Neural crest cell (in vitro differentiated cells): ENCODE data around the gene IKZF4. TPM values are rescaled to one million over a fixed set of nuclear protein-coding genes. Genes with fewer than 3 reads are reported as not detected.
A peak's percentile ranks its signal among the peaks of the same experiment; 100 is the strongest.
"Not testable (repeated sequence)": the region's sequence is repeated elsewhere in the genome, so short reads cannot be mapped to it uniquely, and the experiment has no call there.

Experiments
- DNase-seq: peaks from one replicate; pipeline ENCODE4 v3.0.0; 2021; ENCODE audit warnings: low read depth, mixed read lengths, low spot score
- H3K27ac Mint-ChIP-seq: one replicate; pipeline ENCODE4 v1.8.0; 2021; ENCODE audit warnings: mild to moderate bottlenecking, mixed read lengths; ENCODE audit not compliant: unreplicated experiment
- H3K27me3 Mint-ChIP-seq: 2 replicates; pipeline ENCODE4 v1.8.0; 2021; ENCODE audit warnings: low read depth, mild to moderate bottlenecking, mixed read lengths
- H3K36me3 Mint-ChIP-seq: 2 replicates; pipeline ENCODE4 v1.8.0; 2021; ENCODE audit warnings: low read depth, mild to moderate bottlenecking, mixed read lengths
- H3K4me1 Mint-ChIP-seq: 2 replicates; pipeline ENCODE4 v1.8.0; 2021; ENCODE audit warnings: mixed read lengths
- H3K4me3 Mint-ChIP-seq: one replicate; pipeline ENCODE4 v1.8.0; 2021; ENCODE audit warnings: mild to moderate bottlenecking, mixed read lengths
- H3K9me3 Mint-ChIP-seq: 2 replicates; pipeline ENCODE4 v1.8.0; 2021; ENCODE audit warnings: mixed read lengths
- total RNA-seq: library from RNA; stranded (reverse); gene quantifications from 2 replicates; pipeline ENCODE4 v1.2.1, GENCODE V29; 2021
- TF ChIP-seq, protein P1 (sequence below): fragments of 200-600 bp; sonication (generic); conservative IDR thresholded peaks from 2 replicates; pipeline ENCODE4 v1.5.0; 2021; ENCODE audit warnings: antibody characterized with exemption, mild to moderate bottlenecking

IKZF4 gene
- total RNA-seq, 1 donor from 2014 or later, result 42.3 TPM

DNA sequence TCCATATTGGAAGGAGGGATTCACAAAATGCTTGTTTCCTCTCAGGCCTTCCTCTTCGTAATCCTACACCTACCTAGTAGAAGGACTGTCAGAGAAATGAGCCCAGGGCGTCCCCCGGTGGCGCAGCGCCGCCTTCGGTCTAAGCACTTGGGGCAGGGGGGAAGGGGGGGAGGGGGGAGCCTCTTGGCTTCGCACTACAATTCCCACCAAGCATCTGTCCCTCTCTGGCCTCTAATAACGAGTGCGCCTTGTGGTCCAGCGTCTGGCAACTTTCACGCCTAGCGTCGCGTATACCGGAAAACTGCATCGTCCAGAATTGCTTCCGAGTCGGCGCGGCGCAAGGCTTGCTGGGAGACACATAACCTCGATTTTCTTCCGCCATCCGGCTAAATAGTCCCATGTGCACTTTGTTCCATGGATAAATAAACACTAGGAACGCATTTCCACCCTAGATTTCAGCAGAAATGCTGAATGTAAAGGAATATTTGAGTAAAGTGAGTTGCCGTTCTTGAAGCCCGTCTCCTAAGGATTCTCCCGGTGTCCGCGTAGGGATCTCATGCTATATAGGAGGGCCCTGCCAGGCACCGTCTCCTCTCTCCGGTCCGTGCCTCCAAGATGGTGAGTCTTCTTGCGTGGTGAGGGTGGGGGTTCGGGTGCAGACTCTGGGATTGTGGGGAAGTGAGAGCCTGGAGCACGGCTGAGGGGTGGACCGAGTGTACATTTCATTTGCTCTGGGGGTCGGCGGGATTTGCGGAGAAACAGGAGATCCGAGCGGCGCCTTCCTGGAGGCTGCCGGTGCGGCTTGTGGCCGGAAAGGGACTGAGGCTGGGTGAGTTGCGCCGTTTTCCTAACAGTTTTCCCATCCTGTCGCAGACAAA is 20.9 kb downstream of the IKZF4 start, which contains the start of gene RPS26:
RPS26 (plus strand) TSS at position 367 of the 878 bp plus-strand sequence; CDS start at position 616, 249 bp downstream.
- TF ChIP-seq, protein P1, sequence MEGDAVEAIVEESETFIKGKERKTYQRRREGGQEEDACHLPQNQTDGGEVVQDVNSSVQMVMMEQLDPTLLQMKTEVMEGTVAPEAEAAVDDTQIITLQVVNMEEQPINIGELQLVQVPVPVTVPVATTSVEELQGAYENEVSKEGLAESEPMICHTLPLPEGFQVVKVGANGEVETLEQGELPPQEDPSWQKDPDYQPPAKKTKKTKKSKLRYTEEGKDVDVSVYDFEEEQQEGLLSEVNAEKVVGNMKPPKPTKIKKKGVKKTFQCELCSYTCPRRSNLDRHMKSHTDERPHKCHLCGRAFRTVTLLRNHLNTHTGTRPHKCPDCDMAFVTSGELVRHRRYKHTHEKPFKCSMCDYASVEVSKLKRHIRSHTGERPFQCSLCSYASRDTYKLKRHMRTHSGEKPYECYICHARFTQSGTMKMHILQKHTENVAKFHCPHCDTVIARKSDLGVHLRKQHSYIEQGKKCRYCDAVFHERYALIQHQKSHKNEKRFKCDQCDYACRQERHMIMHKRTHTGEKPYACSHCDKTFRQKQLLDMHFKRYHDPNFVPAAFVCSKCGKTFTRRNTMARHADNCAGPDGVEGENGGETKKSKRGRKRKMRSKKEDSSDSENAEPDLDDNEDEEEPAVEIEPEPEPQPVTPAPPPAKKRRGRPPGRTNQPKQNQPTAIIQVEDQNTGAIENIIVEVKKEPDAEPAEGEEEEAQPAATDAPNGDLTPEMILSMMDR, result peak; percentile 63
- Mint-ChIP-seq H3K27ac (peak within 1 kb of the TSS; percentile 99), H3K36me3 (peaks cover 12% of the 10 kb centered on the region), H3K9me3 (no peaks in the 10 kb centered on the region), H3K27me3 (no peaks in the 10 kb centered on the region), H3K4me3 (peak within 1 kb of the TSS; percentile 96), H3K4me1 (peaks cover 39% of the 10 kb centered on the region)
- DNase-seq, result peak; percentile 85

DNA sequence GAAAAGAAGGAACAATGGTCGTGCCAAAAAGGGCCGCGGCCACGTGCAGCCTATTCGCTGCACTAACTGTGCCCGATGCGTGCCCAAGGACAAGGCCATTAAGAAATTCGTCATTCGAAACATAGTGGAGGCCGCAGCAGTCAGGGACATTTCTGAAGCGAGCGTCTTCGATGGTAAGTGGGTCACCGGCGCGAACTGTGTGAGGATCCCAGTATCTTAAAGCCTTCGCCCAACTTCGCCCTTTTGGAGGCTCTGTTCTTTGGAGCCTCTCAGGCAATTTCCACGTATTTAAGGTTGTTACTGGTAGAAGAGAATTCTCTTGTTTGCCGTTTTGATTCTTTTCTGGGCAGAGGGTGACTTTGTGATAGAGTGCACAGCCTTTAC is 21.6 kb downstream of the IKZF4 start:
- H3K4me1 Mint-ChIP-seq, result peaks cover 42% of the 10 kb centered on the region
- H3K27me3 Mint-ChIP-seq, result not testable (repeated sequence)

DNA sequence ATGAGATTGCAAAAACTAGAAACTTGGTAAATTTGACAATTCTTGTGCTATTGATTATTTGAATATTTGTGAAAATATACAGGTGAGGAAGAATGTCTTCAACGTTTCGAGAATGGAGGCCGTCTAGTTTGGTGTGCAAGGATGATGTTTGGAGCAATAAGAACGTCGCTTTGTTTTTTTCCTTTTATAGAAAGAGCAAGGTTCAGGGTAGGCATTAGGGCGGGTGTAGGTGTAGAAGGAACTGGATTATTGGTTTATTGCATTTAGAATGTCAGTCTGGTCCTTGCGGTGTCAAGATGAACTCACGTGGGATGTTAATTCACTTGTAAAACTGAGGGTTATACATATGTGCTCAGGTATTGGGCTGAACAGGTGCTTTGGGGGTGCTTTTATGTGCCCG is 22.0 kb downstream of the IKZF4 start:
- H3K27ac Mint-ChIP-seq, result peak overlapping the region; percentile 99
- peak overlapping the region; percentile 96 for H3K4me3 Mint-ChIP-seq
- H3K27me3 Mint-ChIP-seq, result no peaks in the 10 kb centered on the region
- peaks cover 12% of the 10 kb centered on the region for H3K36me3 Mint-ChIP-seq
- no peaks in the 10 kb centered on the region for H3K9me3 Mint-ChIP-seq
- H3K4me1 Mint-ChIP-seq, result peaks cover 38% of the 10 kb centered on the region
- TF ChIP-seq, protein P1, result no peak
- DNase-seq, result no peak

More for the DNA sequence above, 21.6 kb downstream of the IKZF4 start:
- H3K4me3 Mint-ChIP-seq, result peak overlapping the region; percentile 96
- not testable (repeated sequence) for H3K9me3 Mint-ChIP-seq, DNase-seq
- H3K27ac Mint-ChIP-seq, result peak overlapping the region; percentile 99
- H3K36me3 Mint-ChIP-seq, result peaks cover 12% of the 10 kb centered on the region

DNA sequence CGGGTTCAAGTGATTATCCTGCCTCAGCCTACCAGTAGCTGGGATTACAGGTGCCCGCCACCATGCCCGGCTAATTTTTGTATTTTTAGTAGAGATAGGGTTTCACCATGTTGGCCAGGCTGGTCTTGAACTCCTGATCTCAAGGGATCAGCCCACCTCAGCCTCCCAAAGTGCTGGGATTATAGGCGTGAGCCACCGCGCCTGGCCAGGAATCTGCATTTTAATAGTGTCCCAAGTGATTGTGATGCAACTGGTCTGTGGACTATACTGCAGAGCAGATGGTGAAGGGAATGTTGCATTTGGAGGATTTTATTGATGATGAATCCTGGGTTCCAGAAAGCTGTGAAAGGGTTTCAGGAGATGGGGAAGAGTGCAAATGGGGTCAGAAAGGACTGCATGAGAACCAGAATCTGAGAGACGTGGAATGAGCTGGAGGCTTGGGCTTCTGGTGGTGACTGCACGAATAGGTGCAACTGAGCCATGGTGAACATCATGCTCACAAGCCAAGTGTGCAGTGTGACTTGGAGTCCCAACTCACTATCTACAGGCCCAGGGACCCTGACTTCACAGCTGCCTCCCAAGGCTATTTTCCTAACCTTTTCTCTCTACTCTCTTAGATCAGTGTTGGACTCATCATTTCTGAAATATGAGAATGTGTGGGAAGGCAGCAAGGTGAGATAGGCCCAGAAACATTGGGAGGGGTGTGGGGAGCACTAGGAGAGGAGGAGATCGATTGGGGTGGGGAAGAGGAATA is 25.4 kb downstream of the IKZF4 start:
- peak overlapping the region; percentile 86 for H3K27ac Mint-ChIP-seq
- DNase-seq, result no peak
- no peaks in the 10 kb centered on the region for H3K9me3 Mint-ChIP-seq
- H3K4me3 Mint-ChIP-seq, result peak overlapping the region; percentile 36
- H3K4me1 Mint-ChIP-seq, result peaks cover 23% of the 10 kb centered on the region
- H3K27me3 Mint-ChIP-seq, result no peaks in the 10 kb centered on the region
- TF ChIP-seq, protein P1, result no peak
- peaks cover 12% of the 10 kb centered on the region for H3K36me3 Mint-ChIP-seq

DNA sequence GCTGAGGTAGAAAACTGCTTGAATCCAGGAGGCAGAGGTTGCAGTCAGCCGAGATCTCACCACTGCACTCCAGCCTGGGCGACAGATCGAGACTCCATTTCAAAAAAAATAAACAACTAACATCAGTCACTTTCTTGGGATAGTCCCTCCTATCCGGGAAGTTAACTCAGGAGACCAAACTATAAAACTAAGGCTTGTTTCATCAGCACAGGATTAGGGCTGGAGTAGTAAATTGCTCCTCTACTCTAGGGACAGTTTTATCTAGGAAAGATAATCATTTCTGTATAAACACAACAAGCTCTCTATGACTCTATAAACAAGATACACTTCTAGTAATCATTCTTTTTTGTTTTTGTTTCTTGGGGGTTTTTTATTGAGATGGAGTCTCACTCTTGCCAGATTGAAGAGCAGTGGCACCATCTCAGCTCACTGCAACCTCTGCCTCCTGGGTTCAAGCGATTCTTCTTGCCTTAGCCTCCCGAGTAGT is 32.6 kb downstream of the IKZF4 start:
- no peaks in the 10 kb centered on the region for H3K36me3 Mint-ChIP-seq
- H3K9me3 Mint-ChIP-seq, result no peaks in the 10 kb centered on the region
- no peak for DNase-seq
- H3K27ac Mint-ChIP-seq, result no peak overlapping the region
- H3K4me3 Mint-ChIP-seq, result no peak overlapping the region
- H3K27me3 Mint-ChIP-seq, result no peaks in the 10 kb centered on the region
- no peaks in the 10 kb centered on the region for H3K4me1 Mint-ChIP-seq
- TF ChIP-seq, protein P1, result no peak

DNA sequence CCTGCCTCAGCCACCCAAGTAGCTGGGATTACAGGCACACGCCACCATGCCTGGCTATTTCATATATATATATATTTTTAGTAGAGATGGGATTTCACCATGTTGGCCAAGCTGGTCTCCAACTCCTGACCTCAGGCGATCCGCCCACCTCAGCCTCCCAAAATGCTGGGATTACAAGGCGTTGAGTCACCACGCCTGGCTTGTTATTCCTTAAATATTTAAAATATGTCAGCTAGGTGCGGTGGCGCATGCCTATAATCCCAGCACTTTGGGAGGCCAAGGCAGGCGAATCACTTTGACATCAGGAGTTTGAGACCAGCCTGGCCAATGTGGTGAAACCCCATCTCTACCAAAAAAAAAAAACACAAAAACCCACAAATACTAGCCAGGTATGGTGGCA is 39.1 kb downstream of the IKZF4 start:
- H3K9me3 Mint-ChIP-seq, DNase-seq, H3K27ac Mint-ChIP-seq, H3K36me3 Mint-ChIP-seq, H3K4me3 Mint-ChIP-seq, H3K4me1 Mint-ChIP-seq, H3K27me3 Mint-ChIP-seq: not testable (repeated sequence)
